K562 (cell line): Measurements from ENCODE around the gene GCHFR.

ENCODE experiments used
- CTCF ChIP-seq, 3 experiments: IDR thresholded peaks in 2 of 3; conservative IDR thresholded peaks in 1 of 3; 2 replicates each; pipeline ENCODE4 v1.5.1; 2011 to 2012; ENCODE audit warnings: low read length in 3 of 3, mild to moderate bottlenecking in 3 of 3, control low read depth in 2 of 3, improper control_type of control experiment in 1 of 3, inconsistent platforms in 1 of 3, low read depth in 1 of 3, mixed read lengths in 1 of 3, moderate library complexity in 1 of 3; ENCODE audit not compliant: insufficient read depth in 2 of 3
- E2F5 ChIP-seq: sonication (generic); formaldehyde crosslinking; IDR thresholded peaks from 2 replicates; pipeline ENCODE4 v1.8.0; 2022; ENCODE audit warnings: mild to moderate bottlenecking, missing genetic modification reagents
- FOXJ3 ChIP-seq: sonication (generic); formaldehyde crosslinking; IDR thresholded peaks from 2 replicates; pipeline ENCODE4 v1.4.0; 2020; ENCODE audit warnings: mild to moderate bottlenecking, missing genetic modification reagents
- FOXM1 ChIP-seq, 2 experiments: fragments of 450-650 bp in 1 of 2; sonication (generic) in 1 of 2; formaldehyde crosslinking in 1 of 2; IDR thresholded peaks; 2 replicates each; pipeline versions ENCODE4 v1.6.1 to v1.9.0; 2017 to 2022; ENCODE audit warnings: low read depth in 2 of 2, mild to moderate bottlenecking in 2 of 2, missing genetic modification reagents in 1 of 2, moderate library complexity in 1 of 2
- FUS ChIP-seq: fragments of 200-400 bp; formaldehyde crosslinking; optimal IDR thresholded peaks from 2 replicates; pipeline ENCODE3; 2017; ENCODE audit warnings: low read depth, low read length
- POLR2A ChIP-seq: fragments of 450-650 bp; conservative IDR thresholded peaks from 2 replicates; pipeline ENCODE4 v1.6.1; 2016
- POLR3A ChIP-seq: IDR thresholded peaks from 2 replicates; pipeline ENCODE4 v1.6.1; 2011; ENCODE audit warnings: borderline replicate concordance, mild to moderate bottlenecking, moderate library complexity; ENCODE audit not compliant: insufficient read length, insufficient read depth; ENCODE audit errors: extremely low read depth
- TAF1 ChIP-seq: IDR thresholded peaks from 2 replicates; pipeline ENCODE4 v1.6.1; 2011; ENCODE audit warnings: mild to moderate bottlenecking, low read length, moderate library complexity; ENCODE audit not compliant: insufficient read depth, control insufficient read depth, severe bottlenecking; ENCODE audit errors: extremely low read depth
- ZNF133 ChIP-seq: fragments of 250-450 bp; sonication (Bioruptor Pico); IDR thresholded peaks from 2 replicates; pipeline ENCODE4 v1.4.0; 2020; ENCODE audit warnings: mild to moderate bottlenecking
- ZNF253 ChIP-seq: fragments of 250-450 bp; sonication (Bioruptor Pico); conservative IDR thresholded peaks from 2 replicates; pipeline ENCODE4 v1.6.1; 2021; ENCODE audit warnings: mild to moderate bottlenecking
- TF ChIP-seq, protein P1 (sequence below), 2 experiments: fragments of 450-650 bp; formaldehyde crosslinking in 1 of 2; IDR thresholded peaks; 2 replicates each; pipeline versions ENCODE4 v1.4.0 to v1.6.1; 2014 to 2020; ENCODE audit warnings: mild to moderate bottlenecking in 2 of 2, borderline replicate concordance in 1 of 2, low read depth in 1 of 2
- TF ChIP-seq, protein P2 (sequence below): sonication (generic); formaldehyde crosslinking; IDR thresholded peaks from 2 replicates; pipeline ENCODE4 v1.8.0; 2022; ENCODE audit warnings: missing genetic modification reagents, mild to moderate bottlenecking, borderline replicate concordance
- TF ChIP-seq, protein P3 (sequence below), 2 experiments: fragments of 150-350 bp in 1 of 2; IDR thresholded peaks; 2 replicates each; pipeline ENCODE4 v1.6.1; 2012 to 2016; ENCODE audit warnings: low read depth in 2 of 2, low read length in 2 of 2, mild to moderate bottlenecking in 1 of 2, moderate library complexity in 1 of 2

DNA sequence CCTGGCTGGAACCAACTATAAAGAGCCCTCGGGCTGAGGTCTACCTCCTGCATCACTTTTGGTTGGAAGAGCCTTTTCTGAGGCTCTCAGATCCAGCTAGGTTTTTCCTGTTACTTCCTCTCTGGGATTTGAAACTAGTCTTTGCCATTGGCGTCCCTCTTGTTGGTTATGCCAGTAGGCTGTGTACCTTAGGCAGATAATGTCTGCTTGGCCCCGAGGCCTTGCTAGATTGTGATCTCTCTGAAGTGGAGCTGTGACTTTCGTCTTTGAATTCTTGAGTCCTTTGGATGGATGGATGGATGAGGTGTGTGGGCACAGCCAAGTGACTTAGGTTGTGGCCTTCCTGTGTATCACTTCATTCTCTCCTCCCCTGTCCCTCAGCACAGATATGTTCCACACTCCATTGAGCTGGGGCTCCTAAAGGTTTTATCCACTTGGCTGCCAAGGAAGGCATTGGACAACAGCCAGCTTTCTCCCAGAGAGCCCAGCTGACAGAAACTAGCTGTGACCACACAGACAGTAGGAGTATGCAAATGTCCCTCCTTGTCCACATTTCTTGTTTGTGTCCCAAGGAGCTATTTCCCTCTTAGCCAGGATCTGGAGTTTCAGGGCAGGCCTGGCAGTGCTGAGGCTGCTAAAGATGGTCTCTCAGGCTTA lies 51.3 kb downstream of the GCHFR start:
- TF ChIP-seq FOXM1 (IDR thresholded peaks at IDR 0.05; ENCODE audit: low read depth): no peak
- TF ChIP-seq FOXM1 (CRISPR knock-in tag; IDR thresholded peaks at IDR 0.05; ENCODE audit: low read depth): no peak
- no peak for TF ChIP-seq POLR3A
- TF ChIP-seq FOXJ3 (CRISPR knock-in tag): no peak
- no peak for TF ChIP-seq ZNF133 (CRISPR knock-in tag)
- TF ChIP-seq, protein P1, sequence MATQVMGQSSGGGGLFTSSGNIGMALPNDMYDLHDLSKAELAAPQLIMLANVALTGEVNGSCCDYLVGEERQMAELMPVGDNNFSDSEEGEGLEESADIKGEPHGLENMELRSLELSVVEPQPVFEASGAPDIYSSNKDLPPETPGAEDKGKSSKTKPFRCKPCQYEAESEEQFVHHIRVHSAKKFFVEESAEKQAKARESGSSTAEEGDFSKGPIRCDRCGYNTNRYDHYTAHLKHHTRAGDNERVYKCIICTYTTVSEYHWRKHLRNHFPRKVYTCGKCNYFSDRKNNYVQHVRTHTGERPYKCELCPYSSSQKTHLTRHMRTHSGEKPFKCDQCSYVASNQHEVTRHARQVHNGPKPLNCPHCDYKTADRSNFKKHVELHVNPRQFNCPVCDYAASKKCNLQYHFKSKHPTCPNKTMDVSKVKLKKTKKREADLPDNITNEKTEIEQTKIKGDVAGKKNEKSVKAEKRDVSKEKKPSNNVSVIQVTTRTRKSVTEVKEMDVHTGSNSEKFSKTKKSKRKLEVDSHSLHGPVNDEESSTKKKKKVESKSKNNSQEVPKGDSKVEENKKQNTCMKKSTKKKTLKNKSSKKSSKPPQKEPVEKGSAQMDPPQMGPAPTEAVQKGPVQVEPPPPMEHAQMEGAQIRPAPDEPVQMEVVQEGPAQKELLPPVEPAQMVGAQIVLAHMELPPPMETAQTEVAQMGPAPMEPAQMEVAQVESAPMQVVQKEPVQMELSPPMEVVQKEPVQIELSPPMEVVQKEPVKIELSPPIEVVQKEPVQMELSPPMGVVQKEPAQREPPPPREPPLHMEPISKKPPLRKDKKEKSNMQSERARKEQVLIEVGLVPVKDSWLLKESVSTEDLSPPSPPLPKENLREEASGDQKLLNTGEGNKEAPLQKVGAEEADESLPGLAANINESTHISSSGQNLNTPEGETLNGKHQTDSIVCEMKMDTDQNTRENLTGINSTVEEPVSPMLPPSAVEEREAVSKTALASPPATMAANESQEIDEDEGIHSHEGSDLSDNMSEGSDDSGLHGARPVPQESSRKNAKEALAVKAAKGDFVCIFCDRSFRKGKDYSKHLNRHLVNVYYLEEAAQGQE (IDR thresholded peaks at IDR 0.05; ENCODE audit: borderline replicate concordance): no peak
- TF ChIP-seq, protein P1 (CRISPR knock-in tag; IDR thresholded peaks at IDR 0.05; ENCODE audit: low read depth): no peak
- TF ChIP-seq, protein P2, sequence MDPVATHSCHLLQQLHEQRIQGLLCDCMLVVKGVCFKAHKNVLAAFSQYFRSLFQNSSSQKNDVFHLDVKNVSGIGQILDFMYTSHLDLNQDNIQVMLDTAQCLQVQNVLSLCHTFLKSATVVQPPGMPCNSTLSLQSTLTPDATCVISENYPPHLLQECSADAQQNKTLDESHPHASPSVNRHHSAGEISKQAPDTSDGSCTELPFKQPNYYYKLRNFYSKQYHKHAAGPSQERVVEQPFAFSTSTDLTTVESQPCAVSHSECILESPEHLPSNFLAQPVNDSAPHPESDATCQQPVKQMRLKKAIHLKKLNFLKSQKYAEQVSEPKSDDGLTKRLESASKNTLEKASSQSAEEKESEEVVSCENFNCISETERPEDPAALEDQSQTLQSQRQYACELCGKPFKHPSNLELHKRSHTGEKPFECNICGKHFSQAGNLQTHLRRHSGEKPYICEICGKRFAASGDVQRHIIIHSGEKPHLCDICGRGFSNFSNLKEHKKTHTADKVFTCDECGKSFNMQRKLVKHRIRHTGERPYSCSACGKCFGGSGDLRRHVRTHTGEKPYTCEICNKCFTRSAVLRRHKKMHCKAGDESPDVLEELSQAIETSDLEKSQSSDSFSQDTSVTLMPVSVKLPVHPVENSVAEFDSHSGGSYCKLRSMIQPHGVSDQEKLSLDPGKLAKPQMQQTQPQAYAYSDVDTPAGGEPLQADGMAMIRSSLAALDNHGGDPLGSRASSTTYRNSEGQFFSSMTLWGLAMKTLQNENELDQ (CRISPR knock-in tag): no peak
- TF ChIP-seq E2F5: no peak
- TF ChIP-seq ZNF253: no peak
- no peak for TF ChIP-seq CTCF (IDR thresholded peaks at IDR 0.05 in 2 of 3, conservative IDR thresholded peaks at IDR 0.05 in 1 of 3; ENCODE audit: insufficient read depth in 2 of 3, low read depth in 1 of 3, low read length in 3 of 3)
- TF ChIP-seq, protein P3, sequence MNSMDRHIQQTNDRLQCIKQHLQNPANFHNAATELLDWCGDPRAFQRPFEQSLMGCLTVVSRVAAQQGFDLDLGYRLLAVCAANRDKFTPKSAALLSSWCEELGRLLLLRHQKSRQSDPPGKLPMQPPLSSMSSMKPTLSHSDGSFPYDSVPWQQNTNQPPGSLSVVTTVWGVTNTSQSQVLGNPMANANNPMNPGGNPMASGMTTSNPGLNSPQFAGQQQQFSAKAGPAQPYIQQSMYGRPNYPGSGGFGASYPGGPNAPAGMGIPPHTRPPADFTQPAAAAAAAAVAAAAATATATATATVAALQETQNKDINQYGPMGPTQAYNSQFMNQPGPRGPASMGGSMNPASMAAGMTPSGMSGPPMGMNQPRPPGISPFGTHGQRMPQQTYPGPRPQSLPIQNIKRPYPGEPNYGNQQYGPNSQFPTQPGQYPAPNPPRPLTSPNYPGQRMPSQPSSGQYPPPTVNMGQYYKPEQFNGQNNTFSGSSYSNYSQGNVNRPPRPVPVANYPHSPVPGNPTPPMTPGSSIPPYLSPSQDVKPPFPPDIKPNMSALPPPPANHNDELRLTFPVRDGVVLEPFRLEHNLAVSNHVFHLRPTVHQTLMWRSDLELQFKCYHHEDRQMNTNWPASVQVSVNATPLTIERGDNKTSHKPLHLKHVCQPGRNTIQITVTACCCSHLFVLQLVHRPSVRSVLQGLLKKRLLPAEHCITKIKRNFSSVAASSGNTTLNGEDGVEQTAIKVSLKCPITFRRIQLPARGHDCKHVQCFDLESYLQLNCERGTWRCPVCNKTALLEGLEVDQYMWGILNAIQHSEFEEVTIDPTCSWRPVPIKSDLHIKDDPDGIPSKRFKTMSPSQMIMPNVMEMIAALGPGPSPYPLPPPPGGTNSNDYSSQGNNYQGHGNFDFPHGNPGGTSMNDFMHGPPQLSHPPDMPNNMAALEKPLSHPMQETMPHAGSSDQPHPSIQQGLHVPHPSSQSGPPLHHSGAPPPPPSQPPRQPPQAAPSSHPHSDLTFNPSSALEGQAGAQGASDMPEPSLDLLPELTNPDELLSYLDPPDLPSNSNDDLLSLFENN (IDR thresholded peaks at IDR 0.05; ENCODE audit: low read depth in 2 of 2, low read length in 2 of 2): no peak
- no peak for TF ChIP-seq FUS
- no peak for TF ChIP-seq TAF1
- TF ChIP-seq POLR2A: no peak
